Measurements from ENCODE around the gene PGM2L1.

DNA sequence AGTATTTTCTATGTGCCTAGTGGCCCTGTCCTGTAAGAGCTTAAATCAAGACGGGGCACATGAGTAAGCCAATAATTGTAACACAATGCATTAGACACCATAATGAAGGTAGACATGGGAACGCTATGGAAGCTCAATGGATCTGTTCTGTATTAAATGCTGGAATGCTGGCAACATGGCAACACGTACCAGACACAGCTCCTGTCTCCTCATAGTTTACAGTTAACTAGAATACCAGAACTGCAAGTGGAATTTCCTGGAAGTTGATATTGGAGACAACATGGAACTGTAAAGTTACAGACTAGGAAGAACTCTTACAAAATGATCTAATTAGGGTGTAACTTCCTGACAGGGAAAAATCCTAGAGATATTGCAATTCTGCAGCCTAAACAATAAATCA, 99.2 kb downstream of the PGM2L1 start:
- TF ChIP-seq, protein P1, sequence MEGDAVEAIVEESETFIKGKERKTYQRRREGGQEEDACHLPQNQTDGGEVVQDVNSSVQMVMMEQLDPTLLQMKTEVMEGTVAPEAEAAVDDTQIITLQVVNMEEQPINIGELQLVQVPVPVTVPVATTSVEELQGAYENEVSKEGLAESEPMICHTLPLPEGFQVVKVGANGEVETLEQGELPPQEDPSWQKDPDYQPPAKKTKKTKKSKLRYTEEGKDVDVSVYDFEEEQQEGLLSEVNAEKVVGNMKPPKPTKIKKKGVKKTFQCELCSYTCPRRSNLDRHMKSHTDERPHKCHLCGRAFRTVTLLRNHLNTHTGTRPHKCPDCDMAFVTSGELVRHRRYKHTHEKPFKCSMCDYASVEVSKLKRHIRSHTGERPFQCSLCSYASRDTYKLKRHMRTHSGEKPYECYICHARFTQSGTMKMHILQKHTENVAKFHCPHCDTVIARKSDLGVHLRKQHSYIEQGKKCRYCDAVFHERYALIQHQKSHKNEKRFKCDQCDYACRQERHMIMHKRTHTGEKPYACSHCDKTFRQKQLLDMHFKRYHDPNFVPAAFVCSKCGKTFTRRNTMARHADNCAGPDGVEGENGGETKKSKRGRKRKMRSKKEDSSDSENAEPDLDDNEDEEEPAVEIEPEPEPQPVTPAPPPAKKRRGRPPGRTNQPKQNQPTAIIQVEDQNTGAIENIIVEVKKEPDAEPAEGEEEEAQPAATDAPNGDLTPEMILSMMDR (IDR thresholded peaks at IDR 0.05): no peak
- no peak for TF ChIP-seq POLR2A (IDR thresholded peaks at IDR 0.05)

Data from adrenal gland (tissue), 5 donors.